ENCODE data around the gene TTLL10. TPM values are rescaled to one million over a fixed set of nuclear protein-coding genes. Genes with fewer than 3 reads are reported as not detected.

The TTLL10 gene
- total and polyA plus RNA-seq, 2 experiments from 2014 or later, result 0.45 TPM; not detected in 1

GRCh38 chr1:1223321-1223720 lies 49.6 kb downstream of the TTLL10 start:
- Histone ChIP-seq H4K20me1 (replicated peaks; ENCODE audit: insufficient read depth) (peaks cover 5% of the 10 kb centered on the region; the same call in 1 of the 2 replicates), H3K4me3 (no peak overlapping the region), H3K4me2 (no peak overlapping the region), H3K27me3 (ENCODE audit: insufficient read depth) (no peaks in the 10 kb centered on the region), H3F3A (replicated peaks; ENCODE audit: low read depth) (no peaks in the 10 kb centered on the region), H3K27ac (ENCODE audit: low read depth) (no peak overlapping the region), H3K9me2 (ENCODE audit: insufficient read depth) (no peaks in the 10 kb centered on the region), H3K36me3 (ENCODE audit: insufficient read depth) (peaks cover 3% of the 10 kb centered on the region; the same call in 1 of the 2 replicates), H2AFZ (no peak overlapping the region), H3K4me1 (ENCODE audit: insufficient read depth) (no peaks in the 10 kb centered on the region), H3K79me2 (replicated peaks; ENCODE audit: insufficient read depth) (0 out of 2 replicates have a peak, but pooled peaks cover under 1% of the 10 kb centered on the region)
- DNase-seq (ENCODE audit: low spot score) (no peak), ATAC-seq (no peak)
- no peak overlapping the region for H3K4me3 Mint-ChIP-seq
- peaks cover 33% of the 10 kb centered on the region for H3K36me3 Mint-ChIP-seq (ENCODE audit: low read depth)
- H3K27ac Mint-ChIP-seq, result no peak overlapping the region
- no peaks in the 10 kb centered on the region; the same call in 2 of the 3 replicates for H3K9me3 Mint-ChIP-seq
- TF ChIP-seq CREB1 (CRISPR knock-in tag; IDR thresholded peaks at IDR 0.05; ENCODE audit: low read depth) (no peak), ZNF114 (CRISPR knock-in tag; IDR thresholded peaks at IDR 0.05) (no peak), STAT1 (IDR thresholded peaks at IDR 0.05; ENCODE audit: unreplicated experiment) (no peak), POLR2AphosphoS5 (IDR thresholded peaks at IDR 0.05; ENCODE audit: low read depth) (no peak), CTCF (conservative IDR thresholded peaks at IDR 0.05; ENCODE audit: low read depth in 2 of 2) (no peak), JUNB (IDR thresholded peaks at IDR 0.05; ENCODE audit: unreplicated experiment) (no peak), NANOG (IDR thresholded peaks at IDR 0.05; ENCODE audit: borderline replicate concordance) (no peak), EZH2 (IDR thresholded peaks at IDR 0.05; ENCODE audit: low read depth, unreplicated experiment) (no peak)
- TF ChIP-seq, protein P1, sequence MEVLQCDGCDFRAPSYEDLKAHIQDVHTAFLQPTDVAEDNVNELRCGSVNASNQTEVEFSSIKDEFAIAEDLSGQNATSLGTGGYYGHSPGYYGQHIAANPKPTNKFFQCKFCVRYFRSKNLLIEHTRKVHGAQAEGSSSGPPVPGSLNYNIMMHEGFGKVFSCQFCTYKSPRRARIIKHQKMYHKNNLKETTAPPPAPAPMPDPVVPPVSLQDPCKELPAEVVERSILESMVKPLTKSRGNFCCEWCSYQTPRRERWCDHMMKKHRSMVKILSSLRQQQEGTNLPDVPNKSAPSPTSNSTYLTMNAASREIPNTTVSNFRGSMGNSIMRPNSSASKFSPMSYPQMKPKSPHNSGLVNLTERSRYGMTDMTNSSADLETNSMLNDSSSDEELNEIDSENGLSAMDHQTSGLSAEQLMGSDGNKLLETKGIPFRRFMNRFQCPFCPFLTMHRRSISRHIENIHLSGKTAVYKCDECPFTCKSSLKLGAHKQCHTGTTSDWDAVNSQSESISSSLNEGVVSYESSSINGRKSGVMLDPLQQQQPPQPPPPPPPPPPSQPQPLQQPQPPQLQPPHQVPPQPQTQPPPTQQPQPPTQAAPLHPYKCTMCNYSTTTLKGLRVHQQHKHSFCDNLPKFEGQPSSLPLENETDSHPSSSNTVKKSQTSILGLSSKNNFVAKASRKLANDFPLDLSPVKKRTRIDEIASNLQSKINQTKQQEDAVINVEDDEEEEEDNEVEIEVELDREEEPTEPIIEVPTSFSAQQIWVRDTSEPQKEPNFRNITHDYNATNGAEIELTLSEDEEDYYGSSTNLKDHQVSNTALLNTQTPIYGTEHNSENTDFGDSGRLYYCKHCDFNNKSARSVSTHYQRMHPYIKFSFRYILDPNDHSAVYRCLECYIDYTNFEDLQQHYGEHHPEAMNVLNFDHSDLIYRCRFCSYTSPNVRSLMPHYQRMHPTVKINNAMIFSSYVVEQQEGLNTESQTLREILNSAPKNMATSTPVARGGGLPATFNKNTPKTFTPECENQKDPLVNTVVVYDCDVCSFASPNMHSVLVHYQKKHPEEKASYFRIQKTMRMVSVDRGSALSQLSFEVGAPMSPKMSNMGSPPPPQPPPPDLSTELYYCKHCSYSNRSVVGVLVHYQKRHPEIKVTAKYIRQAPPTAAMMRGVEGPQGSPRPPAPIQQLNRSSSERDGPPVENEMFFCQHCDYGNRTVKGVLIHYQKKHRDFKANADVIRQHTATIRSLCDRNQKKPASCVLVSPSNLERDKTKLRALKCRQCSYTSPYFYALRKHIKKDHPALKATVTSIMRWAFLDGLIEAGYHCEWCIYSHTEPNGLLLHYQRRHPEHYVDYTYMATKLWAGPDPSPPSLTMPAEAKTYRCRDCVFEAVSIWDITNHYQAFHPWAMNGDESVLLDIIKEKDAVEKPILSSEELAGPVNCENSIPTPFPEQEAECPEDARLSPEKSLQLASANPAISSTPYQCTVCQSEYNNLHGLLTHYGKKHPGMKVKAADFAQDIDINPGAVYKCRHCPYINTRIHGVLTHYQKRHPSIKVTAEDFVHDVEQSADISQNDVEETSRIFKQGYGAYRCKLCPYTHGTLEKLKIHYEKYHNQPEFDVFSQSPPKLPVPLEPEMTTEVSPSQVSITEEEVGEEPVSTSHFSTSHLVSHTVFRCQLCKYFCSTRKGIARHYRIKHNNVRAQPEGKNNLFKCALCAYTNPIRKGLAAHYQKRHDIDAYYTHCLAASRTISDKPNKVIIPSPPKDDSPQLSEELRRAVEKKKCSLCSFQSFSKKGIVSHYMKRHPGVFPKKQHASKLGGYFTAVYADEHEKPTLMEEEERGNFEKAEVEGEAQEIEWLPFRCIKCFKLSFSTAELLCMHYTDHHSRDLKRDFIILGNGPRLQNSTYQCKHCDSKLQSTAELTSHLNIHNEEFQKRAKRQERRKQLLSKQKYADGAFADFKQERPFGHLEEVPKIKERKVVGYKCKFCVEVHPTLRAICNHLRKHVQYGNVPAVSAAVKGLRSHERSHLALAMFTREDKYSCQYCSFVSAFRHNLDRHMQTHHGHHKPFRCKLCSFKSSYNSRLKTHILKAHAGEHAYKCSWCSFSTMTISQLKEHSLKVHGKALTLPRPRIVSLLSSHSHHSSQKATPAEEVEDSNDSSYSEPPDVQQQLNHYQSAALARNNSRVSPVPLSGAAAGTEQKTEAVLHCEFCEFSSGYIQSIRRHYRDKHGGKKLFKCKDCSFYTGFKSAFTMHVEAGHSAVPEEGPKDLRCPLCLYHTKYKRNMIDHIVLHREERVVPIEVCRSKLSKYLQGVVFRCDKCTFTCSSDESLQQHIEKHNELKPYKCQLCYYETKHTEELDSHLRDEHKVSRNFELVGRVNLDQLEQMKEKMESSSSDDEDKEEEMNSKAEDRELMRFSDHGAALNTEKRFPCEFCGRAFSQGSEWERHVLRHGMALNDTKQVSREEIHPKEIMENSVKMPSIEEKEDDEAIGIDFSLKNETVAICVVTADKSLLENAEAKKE (CRISPR knock-in tag; IDR thresholded peaks at IDR 0.05), result no peak
- H3K4me1 Mint-ChIP-seq, result no peaks in the 10 kb centered on the region
- H3K27me3 Mint-ChIP-seq (ENCODE audit: insufficient read depth, low read depth, poor library complexity), result peaks cover 11% of the 10 kb centered on the region

Data from GM23338 (cell line).